CD8-positive, alpha-beta memory T cell (primary cell): ENCODE results near the gene CLTA. TPM values are rescaled to one million over a fixed set of nuclear protein-coding genes. Genes with fewer than 3 reads are reported as not detected.

Source experiments
- CTCF ChIA-PET: fragments of 350-600 bp; sonication (Branson Sonifier 250); formaldehyde crosslinking; loops from one replicate; lab custom pipeline; 2021; ENCODE audit warnings: antibody characterized with exemption; lab: Charles Lee
- POLR2A ChIA-PET: fragments of 350-600 bp; sonication (Branson Sonifier 250); formaldehyde crosslinking; loops from one replicate; lab custom pipeline; 2021; ENCODE audit warnings: antibody characterized with exemption; lab: Charles Lee
- DNase-seq, 5 donors: peaks; one replicate each; pipeline versions ENCODE4 v3.0.0 to v3.0.0-alpha.2; 2020 to 2022; ENCODE audit warnings: mixed read lengths in 1 of 5
- H3K27ac ChIP-seq: one replicate; pipeline ENCODE4 v1.7.0; 2013; ENCODE audit warnings: low read depth, mild to moderate bottlenecking, low read length, moderate library complexity
- H3K27me3 ChIP-seq: 2 replicates; pipeline ENCODE4 v1.7.0; 2013; ENCODE audit warnings: low read length, mild to moderate bottlenecking; ENCODE audit not compliant: insufficient read depth, poor library complexity, severe bottlenecking
- H3K36me3 ChIP-seq: 2 replicates; pipeline ENCODE4 v1.7.0; 2013; ENCODE audit warnings: mild to moderate bottlenecking, low read length, moderate library complexity; ENCODE audit not compliant: insufficient read depth
- H3K4me1 ChIP-seq: 2 replicates; pipeline ENCODE4 v1.7.0; 2013; ENCODE audit warnings: mild to moderate bottlenecking, low read length, moderate library complexity; ENCODE audit not compliant: insufficient read depth
- H3K4me3 ChIP-seq: 2 replicates; pipeline ENCODE4 v1.7.0; 2013; ENCODE audit warnings: mild to moderate bottlenecking, low read length
- H3K9me3 ChIP-seq: 2 replicates; pipeline ENCODE4 v1.7.0; 2013; ENCODE audit warnings: mild to moderate bottlenecking, low read length
- H3K27ac Mint-ChIP-seq, 8 donors: one replicate each; pipeline ENCODE4 v1.8.0; 2020 to 2021; ENCODE audit warnings: mixed read lengths in 8 of 8, mild to moderate bottlenecking in 6 of 8, inconsistent platforms in 3 of 8, moderate library complexity in 3 of 8
- H3K27me3 Mint-ChIP-seq, 2 donors: one replicate each; pipeline ENCODE4 v1.8.0; 2020 to 2021; ENCODE audit warnings: mixed read lengths in 2 of 2, mild to moderate bottlenecking in 1 of 2, moderate library complexity in 1 of 2
- H3K36me3 Mint-ChIP-seq, 3 donors: one replicate each; pipeline ENCODE4 v1.8.0; 2020 to 2021; ENCODE audit warnings: mixed read lengths in 3 of 3, inconsistent platforms in 1 of 3, mild to moderate bottlenecking in 1 of 3
- H3K4me1 Mint-ChIP-seq, 3 donors: one replicate each; pipeline ENCODE4 v1.8.0; 2020 to 2021; ENCODE audit warnings: mixed read lengths in 3 of 3, inconsistent platforms in 1 of 3, mild to moderate bottlenecking in 1 of 3
- H3K4me3 Mint-ChIP-seq, 7 donors: one replicate each; pipeline ENCODE4 v1.8.0; 2020 to 2021; ENCODE audit warnings: mixed read lengths in 7 of 7, mild to moderate bottlenecking in 6 of 7, moderate library complexity in 4 of 7, inconsistent platforms in 2 of 7
- H3K9me3 Mint-ChIP-seq, 5 donors: one replicate each; pipeline ENCODE4 v1.8.0; 2020 to 2022; ENCODE audit warnings: mixed read lengths in 5 of 5, mild to moderate bottlenecking in 3 of 5, moderate library complexity in 2 of 5, inconsistent platforms in 1 of 5
- polyA plus RNA-seq: library from polyadenylated mRNA; unstranded; fragments of 300-500 nt; fragmentation: Illumina TruSeq; gene quantifications from one replicate; pipeline ENCODE4 v1.2.3, GENCODE V29; 2021
- total RNA-seq, 2 experiments: library from RNA; stranded (reverse); gene quantifications; one replicate each; pipeline ENCODE4 v1.2.3, GENCODE V29; 2021

Gene CLTA
- total and polyA plus RNA-seq, 3 experiments from 2014 or later = 77.6 to 186 (median 185) TPM

- peaks cover 43 to 48% (median 47%) of the 10 kb centered on the region in 3 donors for H3K4me1 Mint-ChIP-seq
- no peaks in the 10 kb centered on the region for H3K36me3 ChIP-seq
- H3K27me3 ChIP-seq = no peaks in the 10 kb centered on the region
- no peaks in the 10 kb centered on the region for H3K9me3 Mint-ChIP-seq
- H3K4me3 ChIP-seq = peak overlapping the region; percentile 82
- peak overlapping the region in 5 of 8 donors; percentile 83 to 96 (median 92) for H3K27ac Mint-ChIP-seq
- H3K27me3 Mint-ChIP-seq = peaks cover 0 to 4% of the 10 kb centered on the region in 2 donors
- CTCF ChIA-PET = interaction anchor here (0.6 to 3.9 kb wide), 17 partner anchors 12 to 138 kb away, joined by 3 to 35 read pairs (median 5); partner anchors contain the start of genes CCIN and GLIPR2
- H3K4me3 Mint-ChIP-seq = peak overlapping the region; percentile 91 to 97 (median 95)
- DNase-seq = no peak
- peak overlapping the region; percentile 90 for H3K27ac ChIP-seq
- peaks cover 0 to 25% (median 4%) of the 10 kb centered on the region in 3 donors for H3K36me3 Mint-ChIP-seq
- peaks cover 39% of the 10 kb centered on the region for H3K4me1 ChIP-seq
- H3K9me3 ChIP-seq = no peaks in the 10 kb centered on the region
- POLR2A ChIA-PET = interaction anchor here (0.5 to 1.8 kb wide), 8 partner anchors 11 to 1275 kb away, joined by 3 to 11 read pairs (median 4); partner anchors contain the start of genes GLIPR2, GNE and ZBTB5
Observed at GRCh38 chr9:36189976-36190375, 745 bp upstream of the CLTA start.

GRCh38 chr9:36191290-36191645 is 547 bp downstream of the CLTA start:
- peak overlapping the region; percentile 83 to 98 (median 93) for H3K27ac Mint-ChIP-seq
- no peaks in the 10 kb centered on the region for H3K27me3 ChIP-seq
- peak overlapping the region; percentile 90 for H3K27ac ChIP-seq
- peak overlapping the region; percentile 91 to 97 (median 95) for H3K4me3 Mint-ChIP-seq
- H3K36me3 Mint-ChIP-seq = peaks cover 0 to 32% (median 7%) of the 10 kb centered on the region in 3 donors
- peak; percentile 13 to 59 (median 38) for DNase-seq
- H3K9me3 ChIP-seq = no peaks in the 10 kb centered on the region
- peak overlapping the region; percentile 82 for H3K4me3 ChIP-seq
- POLR2A ChIA-PET = interaction anchor here (0.6 to 1.8 kb wide), 8 partner anchors 10 to 82 kb away, joined by 3 to 11 read pairs (median 4); partner anchors contain the start of genes GLIPR2 and GNE
- H3K9me3 Mint-ChIP-seq = no peaks in the 10 kb centered on the region
- H3K36me3 ChIP-seq = no peaks in the 10 kb centered on the region
- CTCF ChIA-PET = interaction anchor here (0.6 to 3.9 kb wide), 16 partner anchors 8 to 137 kb away, joined by 3 to 35 read pairs (median 6); partner anchors contain the start of gene CCIN
- peaks cover 49 to 54% (median 53%) of the 10 kb centered on the region in 3 donors for H3K4me1 Mint-ChIP-seq
- peaks cover 41% of the 10 kb centered on the region for H3K4me1 ChIP-seq
- H3K27me3 Mint-ChIP-seq = peaks cover 0 to 4% of the 10 kb centered on the region in 2 donors

- POLR2A ChIA-PET = interaction anchor here (1.0 to 1.8 kb wide), 3 partner anchors 9 to 67 kb away, joined by 3 to 5 read pairs (median 5); partner anchors contain the start of gene GNE
- Histone ChIP-seq H3K27ac (peak overlapping the region; percentile 90), H3K4me1 (peaks cover 41% of the 10 kb centered on the region), H3K36me3 (no peaks in the 10 kb centered on the region), H3K9me3 (no peaks in the 10 kb centered on the region), H3K27me3 (no peaks in the 10 kb centered on the region), H3K4me3 (peak overlapping the region; percentile 82)
- H3K4me1 Mint-ChIP-seq = peaks cover 53 to 56% (median 54%) of the 10 kb centered on the region in 3 donors
- CTCF ChIA-PET = interaction anchor here (0.7 to 3.9 kb wide), 8 partner anchors 10 to 136 kb away, joined by 3 to 35 read pairs (median 6); partner anchors contain the start of gene CCIN
- peak overlapping the region; percentile 91 to 97 (median 95) for H3K4me3 Mint-ChIP-seq
- peak overlapping the region; percentile 83 to 98 (median 93) for H3K27ac Mint-ChIP-seq
- peaks cover 0 to 4% of the 10 kb centered on the region in 2 donors for H3K27me3 Mint-ChIP-seq
- H3K36me3 Mint-ChIP-seq = peaks cover 0 to 36% (median 7%) of the 10 kb centered on the region in 3 donors
- DNase-seq = no peak
- H3K9me3 Mint-ChIP-seq = no peaks in the 10 kb centered on the region
Observed at GRCh38 chr9:36191686-36192085, 965 bp downstream of the CLTA start.

- Histone ChIP-seq H3K4me1 (peaks cover 41% of the 10 kb centered on the region), H3K27me3 (no peaks in the 10 kb centered on the region), H3K36me3 (no peaks in the 10 kb centered on the region), H3K9me3 (no peaks in the 10 kb centered on the region), H3K4me3 (peak overlapping the region; percentile 82), H3K27ac (peak overlapping the region; percentile 90)
- Mint-ChIP-seq H3K27ac (peak overlapping the region in 7 of 8 donors; percentile 51 to 95 (median 92)), H3K4me3 (peak overlapping the region; percentile 91 to 97 (median 95)), H3K36me3 (peaks cover 0 to 38% (median 7%) of the 10 kb centered on the region in 3 donors), H3K27me3 (peaks cover 0 to 4% of the 10 kb centered on the region in 2 donors), H3K4me1 (peaks cover 55 to 57% (median 56%) of the 10 kb centered on the region in 3 donors), H3K9me3 (no peaks in the 10 kb centered on the region)
- ChIA-PET POLR2A (interaction anchor here (1.0 kb wide), 1 partner anchor 66 kb away, joined by 3 read pairs; the partner anchor contains the start of gene GNE), CTCF (interaction anchor here (0.7 to 3.9 kb wide), 4 partner anchors 10 to 136 kb away, joined by 3 to 35 read pairs (median 13); no protein-coding TSS in a partner anchor)
- no peak for DNase-seq
Observed at GRCh38 chr9:36192196-36192595, 1.5 kb downstream of the CLTA start.

DNA sequence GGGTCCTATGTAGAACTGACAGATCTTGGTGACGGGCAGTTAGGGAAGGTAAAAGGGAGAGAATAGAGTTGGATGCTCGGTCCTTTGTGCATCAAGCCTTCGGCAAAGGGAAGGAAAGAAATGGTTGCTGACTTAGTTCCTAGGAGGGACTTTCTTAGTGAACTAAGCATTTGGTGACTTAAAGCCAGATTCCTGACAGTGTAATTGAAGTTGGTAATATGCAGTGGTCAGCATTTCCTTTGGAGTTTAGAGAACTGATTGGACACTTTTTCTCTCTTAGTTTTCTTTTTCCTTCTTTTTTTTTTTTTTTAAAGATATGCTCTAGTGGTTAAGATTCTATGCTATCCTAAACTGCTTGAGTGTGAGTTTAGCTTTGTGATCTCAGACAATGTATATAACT is 2.3 kb downstream of the CLTA start:
- H3K36me3 Mint-ChIP-seq = peaks cover 0 to 44% (median 10%) of the 10 kb centered on the region in 3 donors
- H3K27me3 ChIP-seq = no peaks in the 10 kb centered on the region
- peak overlapping the region; percentile 91 to 97 (median 95) for H3K4me3 Mint-ChIP-seq
- no peaks in the 10 kb centered on the region for H3K9me3 ChIP-seq
- H3K4me1 Mint-ChIP-seq = peaks cover 51 to 63% (median 62%) of the 10 kb centered on the region in 3 donors
- peaks cover 0 to 4% of the 10 kb centered on the region in 2 donors for H3K27me3 Mint-ChIP-seq
- DNase-seq = no peak
- POLR2A ChIA-PET = interaction anchor here (1.0 kb wide), 1 partner anchor 135 kb away, joined by 3 read pairs; no protein-coding TSS in a partner anchor
- H3K36me3 ChIP-seq = peaks cover 3% of the 10 kb centered on the region
- peaks cover 41% of the 10 kb centered on the region for H3K4me1 ChIP-seq
- H3K27ac Mint-ChIP-seq = peak overlapping the region; percentile 33 to 95 (median 80)
- CTCF ChIA-PET = interaction anchor here (2.2 kb wide), 1 partner anchor 27 kb away, joined by 9 read pairs; no protein-coding TSS in a partner anchor
- no peak overlapping the region for H3K27ac ChIP-seq
- no peaks in the 10 kb centered on the region for H3K9me3 Mint-ChIP-seq
- H3K4me3 ChIP-seq = no peak overlapping the region

DNA sequence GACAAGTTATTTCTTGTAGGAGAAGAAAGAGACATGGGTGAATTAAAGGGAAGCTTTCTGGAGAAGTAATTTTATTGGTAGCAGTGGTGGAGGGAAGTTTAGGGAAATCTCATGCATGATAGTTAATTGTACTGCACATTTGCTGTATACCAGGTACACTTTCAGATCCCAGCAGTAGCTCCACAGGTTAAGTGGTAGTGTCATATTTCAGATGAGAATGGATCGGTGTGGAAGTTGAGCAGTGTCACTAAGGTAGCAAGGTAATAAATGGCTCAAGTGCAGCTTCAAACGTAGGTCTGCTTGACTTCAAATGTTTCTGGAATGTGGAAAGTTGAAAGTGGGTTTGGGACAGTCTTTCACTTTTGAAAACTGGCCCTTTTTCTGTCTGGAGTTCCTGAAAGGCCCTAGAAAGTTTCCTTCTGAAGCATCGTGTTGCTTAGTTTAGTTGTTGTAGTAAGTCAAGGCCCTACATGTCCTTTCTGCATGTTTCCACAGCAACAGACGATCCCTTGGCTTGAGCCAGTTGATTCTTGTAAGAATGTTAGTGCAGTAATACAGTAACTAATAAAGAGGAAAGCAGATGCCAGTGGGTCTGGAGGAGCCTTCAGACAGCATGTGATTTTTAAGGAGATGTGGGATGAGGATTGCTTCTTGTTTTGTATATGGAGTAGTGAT is 3.7 kb downstream of the CLTA start:
- no peak for DNase-seq
- H3K4me3 ChIP-seq = no peak overlapping the region
- H3K4me1 ChIP-seq = peaks cover 41% of the 10 kb centered on the region
- Mint-ChIP-seq H3K4me3 (peak overlapping the region in 5 of 7 donors; percentile 24 to 76 (median 47)), H3K27ac (peak overlapping the region in 7 of 8 donors; percentile 32 to 94 (median 72)), H3K36me3 (peaks cover 0 to 53% (median 10%) of the 10 kb centered on the region in 3 donors), H3K4me1 (peaks cover 50 to 66% (median 62%) of the 10 kb centered on the region in 3 donors), H3K27me3 (peaks cover 0 to 4% of the 10 kb centered on the region in 2 donors), H3K9me3 (no peaks in the 10 kb centered on the region)
- peaks cover 9% of the 10 kb centered on the region for H3K36me3 ChIP-seq
- ChIA-PET CTCF (interaction anchor here (1.1 to 2.2 kb wide), 3 partner anchors 11 to 92 kb away, joined by 3 to 9 read pairs (median 4); no protein-coding TSS in a partner anchor), POLR2A (interaction anchor here (1.0 kb wide), 1 partner anchor 134 kb away, joined by 3 read pairs; no protein-coding TSS in a partner anchor)
- H3K27ac ChIP-seq = no peak overlapping the region
- H3K9me3 ChIP-seq = no peaks in the 10 kb centered on the region
- no peaks in the 10 kb centered on the region for H3K27me3 ChIP-seq

DNA sequence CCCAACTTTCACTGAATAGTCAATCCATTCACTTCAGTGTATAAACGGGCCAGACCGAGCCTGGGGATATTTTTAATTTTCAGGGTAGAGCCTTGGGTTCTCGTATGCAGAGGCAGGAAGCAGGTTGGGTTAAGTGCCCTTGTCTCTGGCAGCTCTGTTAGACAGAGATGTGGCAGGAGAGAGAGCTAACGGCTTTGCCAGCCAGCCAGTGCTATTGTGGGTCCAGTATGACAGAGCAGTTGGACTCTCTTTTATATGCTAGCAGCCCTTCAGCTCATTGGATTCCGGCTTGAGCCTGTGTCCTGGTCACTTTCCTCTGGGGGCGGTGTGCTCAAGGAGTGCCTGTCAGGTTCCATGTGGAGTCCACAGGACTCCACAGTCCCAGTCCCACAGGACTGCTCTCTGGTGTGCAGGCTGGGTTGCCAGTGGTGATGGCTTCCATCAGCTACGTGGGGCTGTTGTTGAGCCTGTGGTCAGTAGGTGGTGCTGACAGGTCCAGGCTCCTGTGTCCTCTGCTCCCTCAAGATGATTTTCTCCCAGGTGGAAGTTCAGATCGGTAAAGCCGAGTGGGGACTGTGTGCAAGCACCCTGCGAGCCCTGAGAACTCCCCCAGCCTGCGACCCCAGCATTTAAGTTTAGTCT is 14.3 kb downstream of the CLTA start:
- no peak for DNase-seq
- Histone ChIP-seq H3K4me3 (no peak overlapping the region), H3K4me1 (peaks cover 23% of the 10 kb centered on the region), H3K36me3 (peaks cover 79% of the 10 kb centered on the region), H3K27me3 (no peaks in the 10 kb centered on the region), H3K27ac (no peak overlapping the region), H3K9me3 (no peaks in the 10 kb centered on the region)
- H3K27me3 Mint-ChIP-seq = peaks cover 0 to 2% of the 10 kb centered on the region in 2 donors
- H3K9me3 Mint-ChIP-seq = no peaks in the 10 kb centered on the region
- ChIA-PET CTCF (interaction anchor here (0.7 kb wide), 1 partner anchor 1339 kb away, joined by 3 read pairs; no protein-coding TSS in a partner anchor), POLR2A (interaction anchor here (1.5 kb wide), 1 partner anchor 14 kb away, joined by 3 read pairs; no protein-coding TSS in a partner anchor)
- peak overlapping the region in 3 of 8 donors; percentile 11 to 72 (median 71) for H3K27ac Mint-ChIP-seq
- H3K36me3 Mint-ChIP-seq = peaks cover 0 to 97% (median 30%) of the 10 kb centered on the region in 3 donors
- H3K4me3 Mint-ChIP-seq = no peak overlapping the region
- H3K4me1 Mint-ChIP-seq = peaks cover 24 to 57% (median 55%) of the 10 kb centered on the region in 3 donors
